Neural progenitor cell (in vitro differentiated cells): ENCODE data around the gene COLEC11. TPM values are rescaled to one million over a fixed set of nuclear protein-coding genes. Genes with fewer than 3 reads are reported as not detected.

ENCODE experiments used
- DNase-seq: peaks from one replicate; pipeline ENCODE4 v3.0.0-alpha.2; 2016; ENCODE audit warnings: low spot score
- H2AFZ ChIP-seq: fragments of 200-600 bp; sonication (generic); replicated peaks from 2 replicates; pipeline ENCODE4 v1.6.1; 2016; ENCODE audit warnings: antibody characterized with exemption
- H3F3A ChIP-seq: fragments of 200-600 bp; sonication (generic); 2 replicates; pipeline ENCODE4 v1.6.1; 2016; ENCODE audit warnings: antibody characterized with exemption, low read depth
- H3K27ac ChIP-seq: fragments of 200-600 bp; sonication (generic); 2 replicates; pipeline ENCODE4 v1.5.1; 2016; ENCODE audit warnings: mild to moderate bottlenecking
- H3K27me3 ChIP-seq: fragments of 200-600 bp; sonication (generic); 2 replicates; pipeline ENCODE4 v1.6.1; 2016; ENCODE audit warnings: mild to moderate bottlenecking, moderate library complexity
- H3K36me3 ChIP-seq: fragments of 200-600 bp; sonication (generic); 2 replicates; pipeline ENCODE4 v1.5.1; 2016
- H3K4me1 ChIP-seq: fragments of 200-600 bp; sonication (generic); 2 replicates; pipeline ENCODE4 v1.6.1; 2016; ENCODE audit warnings: mixed run types
- H3K4me2 ChIP-seq: fragments of 200-600 bp; sonication (generic); 2 replicates; pipeline ENCODE4 v1.6.1; 2016
- H3K4me3 ChIP-seq: fragments of 200-600 bp; sonication (generic); 2 replicates; pipeline ENCODE4 v1.5.1; 2016
- H3K79me2 ChIP-seq: fragments of 200-600 bp; sonication (generic); 2 replicates; pipeline ENCODE4 v1.6.1; 2016; ENCODE audit warnings: low read depth
- H3K9ac ChIP-seq: fragments of 200-600 bp; sonication (generic); 2 replicates; pipeline ENCODE4 v1.6.1; 2016
- H3K9me3 ChIP-seq: fragments of 200-600 bp; sonication (generic); 2 replicates; pipeline ENCODE4 v1.5.1; 2016; ENCODE audit warnings: low read depth
- H4K20me1 ChIP-seq: fragments of 200-600 bp; sonication (generic); 2 replicates; pipeline ENCODE4 v1.6.1; 2016; ENCODE audit warnings: low read depth
- H3K27ac Mint-ChIP-seq: 3 replicates; pipeline ENCODE4 v1.8.0; 2021; ENCODE audit warnings: mixed read lengths
- H3K27me3 Mint-ChIP-seq: 2 replicates; pipeline ENCODE4 v1.8.0; 2022; ENCODE audit warnings: low read depth, mild to moderate bottlenecking, inconsistent platforms, moderate library complexity, mixed read lengths; ENCODE audit not compliant: insufficient read depth
- H3K36me3 Mint-ChIP-seq: 3 replicates; pipeline ENCODE4 v1.8.0; 2021; ENCODE audit warnings: mixed read lengths
- H3K4me1 Mint-ChIP-seq: 3 replicates; pipeline ENCODE4 v1.8.0; 2021; ENCODE audit warnings: mixed read lengths
- H3K4me3 Mint-ChIP-seq: 3 replicates; pipeline ENCODE4 v1.8.0; 2021; ENCODE audit warnings: mild to moderate bottlenecking, moderate library complexity, mixed read lengths
- H3K9me3 Mint-ChIP-seq: 3 replicates; pipeline ENCODE4 v1.8.0; 2020; ENCODE audit warnings: mixed read lengths
- CTCF ChIP-seq: fragments of 200-600 bp; sonication (generic); IDR thresholded peaks from 2 replicates; pipeline ENCODE4 v1.5.1; 2017; ENCODE audit warnings: antibody characterized with exemption, mild to moderate bottlenecking
- EZH2 ChIP-seq: fragments of 200-600 bp; sonication (generic); IDR thresholded peaks from 2 replicates; pipeline ENCODE4 v1.6.1; 2017; ENCODE audit warnings: antibody characterized with exemption, mild to moderate bottlenecking, moderate library complexity
- EZH2phosphoT487 ChIP-seq: fragments of 200-600 bp; sonication (generic); IDR thresholded peaks from 2 replicates; pipeline ENCODE4 v1.6.1; 2017; ENCODE audit warnings: antibody characterized with exemption
- total RNA-seq: library from RNA; depleted of rRNA; stranded (reverse); fragments of >200 nt; gene quantifications from 2 replicates; pipeline ENCODE4 v1.2.3, GENCODE V29; 2015; ENCODE audit warnings: low replicate concordance

The COLEC11 gene
- total RNA-seq, 1 donor from 2014 or later, result not detected

- Histone ChIP-seq H3K27me3 (no peaks in the 10 kb centered on the region), H3K9me3 (no peaks in the 10 kb centered on the region), H4K20me1 (no peaks in the 10 kb centered on the region), H3K9ac (no peak overlapping the region), H3K79me2 (no peaks in the 10 kb centered on the region), H3K27ac (no peak overlapping the region), H2AFZ (no peak overlapping the region), H3F3A (no peaks in the 10 kb centered on the region), H3K4me1 (no peaks in the 10 kb centered on the region), H3K4me3 (no peak overlapping the region), H3K4me2 (no peak overlapping the region), H3K36me3 (no peaks in the 10 kb centered on the region)
- H3K36me3 Mint-ChIP-seq, result no peaks in the 10 kb centered on the region
- TF ChIP-seq EZH2phosphoT487, result no peak
- no peak for TF ChIP-seq EZH2
- no peak for TF ChIP-seq CTCF
- H3K27me3 Mint-ChIP-seq, result peaks cover 12% of the 10 kb centered on the region
- no peak overlapping the region for H3K4me3 Mint-ChIP-seq
- peaks cover 8% of the 10 kb centered on the region for H3K9me3 Mint-ChIP-seq
- no peak overlapping the region for H3K27ac Mint-ChIP-seq
- DNase-seq, result no peak
- peaks cover 13% of the 10 kb centered on the region for H3K4me1 Mint-ChIP-seq
Observed at GRCh38 chr2:3670376-3670775, 75.5 kb downstream of the COLEC11 start.

- Histone ChIP-seq H3K9ac (no peak overlapping the region), H3K79me2 (no peaks in the 10 kb centered on the region), H3K27ac (no peak overlapping the region), H3K9me3 (no peaks in the 10 kb centered on the region), H3K4me1 (no peaks in the 10 kb centered on the region), H3K36me3 (no peaks in the 10 kb centered on the region), H4K20me1 (no peaks in the 10 kb centered on the region), H3K27me3 (no peaks in the 10 kb centered on the region), H3K4me2 (no peak overlapping the region), H2AFZ (no peak overlapping the region), H3F3A (no peaks in the 10 kb centered on the region), H3K4me3 (no peak overlapping the region)
- no peak for DNase-seq
- H3K4me1 Mint-ChIP-seq, result peaks cover 11% of the 10 kb centered on the region
- peaks cover 8% of the 10 kb centered on the region for H3K9me3 Mint-ChIP-seq
- no peaks in the 10 kb centered on the region for H3K36me3 Mint-ChIP-seq
- no peak for TF ChIP-seq CTCF
- no peak for TF ChIP-seq EZH2
- no peak for TF ChIP-seq EZH2phosphoT487
- no peak overlapping the region for H3K27ac Mint-ChIP-seq
- H3K27me3 Mint-ChIP-seq, result peaks cover 12% of the 10 kb centered on the region
- no peak overlapping the region for H3K4me3 Mint-ChIP-seq
Observed at GRCh38 chr2:3670941-3671340, 76.0 kb downstream of the COLEC11 start.

- no peaks in the 10 kb centered on the region for H3K4me1 ChIP-seq
- no peaks in the 10 kb centered on the region for H3F3A ChIP-seq
- Mint-ChIP-seq H3K27ac (no peak overlapping the region), H3K4me3 (no peak overlapping the region), H3K36me3 (no peaks in the 10 kb centered on the region), H3K4me1 (peaks cover 3% of the 10 kb centered on the region), H3K9me3 (peaks cover 8% of the 10 kb centered on the region), H3K27me3 (peaks cover 19% of the 10 kb centered on the region)
- H3K27me3 ChIP-seq, result no peaks in the 10 kb centered on the region
- H2AFZ ChIP-seq, result no peak overlapping the region
- H3K9ac ChIP-seq, result no peak overlapping the region
- no peak overlapping the region for H3K27ac ChIP-seq
- H3K79me2 ChIP-seq, result no peaks in the 10 kb centered on the region
- H4K20me1 ChIP-seq, result no peaks in the 10 kb centered on the region
- H3K4me2 ChIP-seq, result no peak overlapping the region
- TF ChIP-seq EZH2phosphoT487 (no peak), CTCF (no peak), EZH2 (no peak)
- H3K4me3 ChIP-seq, result no peak overlapping the region
- DNase-seq, result no peak
- no peaks in the 10 kb centered on the region for H3K36me3 ChIP-seq
- H3K9me3 ChIP-seq, result no peaks in the 10 kb centered on the region
Observed at GRCh38 chr2:3672861-3673678, 78.2 kb downstream of the COLEC11 start.
